SK-N-SH (cell line): ENCODE results near the gene GPR161. TPM values are rescaled to one million over a fixed set of nuclear protein-coding genes. Genes with fewer than 3 reads are reported as not detected.

Source experiments
- CTCF ChIA-PET: fragments of 300-600, 350-600 bp; formaldehyde crosslinking; extraction: SDS; loops from one replicate; lab custom pipeline; 2021; lab: Yijun Ruan, JAX
- POLR2A ChIA-PET: fragments of 350-600 bp; sonication (Branson Sonifier 250); formaldehyde crosslinking; extraction: SDS; loops from one replicate; lab custom pipeline; 2020; ENCODE audit warnings: antibody characterized with exemption, inconsistent platforms; lab: Yijun Ruan, JAX
- DNase-seq: peaks from one replicate; pipeline ENCODE4 v3.0.0; 2012
- H2AFZ ChIP-seq: fragments of 200-600 bp; sonication (generic); 2 replicates; pipeline ENCODE4 v1.8.1; 2016; ENCODE audit warnings: antibody characterized with exemption, mild to moderate bottlenecking, low read depth
- H3F3A ChIP-seq: fragments of 200-600 bp; sonication (generic); replicated peaks from 2 replicates; pipeline ENCODE3; 2016; ENCODE audit warnings: antibody characterized with exemption, mild to moderate bottlenecking; ENCODE audit not compliant: insufficient read depth
- H3K27ac ChIP-seq, 2 experiments: fragments of 200-500 bp in 1 of 2; fragments of 200-600 bp in 1 of 2; sonication (Bioruptor generic) in 1 of 2; sonication (generic), shearing (Covaris generic) in 1 of 2; 2 replicates each; pipeline versions ENCODE4 v1.5.1 to v1.6.1; 2014 to 2016; ENCODE audit warnings: low read depth in 2 of 2, inconsistent platforms in 1 of 2, low read length in 1 of 2, mild to moderate bottlenecking in 1 of 2, mixed read lengths in 1 of 2
- H3K27me3 ChIP-seq: fragments of 200-600 bp; sonication (generic), shearing (Covaris generic); 2 replicates; pipeline ENCODE4 v1.6.1; 2016; ENCODE audit warnings: mixed run types; ENCODE audit not compliant: insufficient read depth
- H3K36me3 ChIP-seq, 2 experiments: fragments of 200-500 bp in 1 of 2; fragments of 200-600 bp in 1 of 2; sonication (Bioruptor generic) in 1 of 2; sonication (generic) in 1 of 2; replicated peaks in 1 of 2; 2 replicates each; pipeline versions ENCODE3 to v1.5.1; 2014 to 2016; ENCODE audit warnings: low read length in 1 of 2, mild to moderate bottlenecking in 1 of 2; ENCODE audit not compliant: insufficient read depth in 2 of 2, control insufficient read depth in 1 of 2
- H3K4me1 ChIP-seq, 2 experiments: fragments of 200-500 bp in 1 of 2; fragments of 200-600 bp in 1 of 2; sonication (Bioruptor generic) in 1 of 2; sonication (generic), shearing (Covaris generic) in 1 of 2; 2 replicates each; pipeline versions ENCODE4 v1.5.1 to v1.6.1; 2014 to 2016; ENCODE audit warnings: low read depth in 1 of 2, low read length in 1 of 2, mixed run types in 1 of 2; ENCODE audit not compliant: insufficient read depth in 2 of 2, control insufficient read depth in 1 of 2
- H3K4me2 ChIP-seq: fragments of 200-600 bp; sonication (generic), shearing (Covaris generic); 2 replicates; pipeline ENCODE4 v1.6.1; 2017; ENCODE audit warnings: mixed run types
- H3K4me3 ChIP-seq, 2 experiments: fragments of 200-500 bp in 1 of 2; fragments of 200-600 bp in 1 of 2; sonication (Bioruptor generic) in 1 of 2; sonication (generic), shearing (Covaris generic) in 1 of 2; 2 replicates each; pipeline versions ENCODE4 v1.5.1 to v1.8.1; 2014 to 2016; ENCODE audit warnings: low read depth in 2 of 2, inconsistent platforms in 1 of 2, low read length in 1 of 2, mild to moderate bottlenecking in 1 of 2, mixed read lengths in 1 of 2, moderate library complexity in 1 of 2
- H3K79me2 ChIP-seq: fragments of 200-600 bp; sonication (generic); 2 replicates; pipeline ENCODE4 v1.8.1; 2017; ENCODE audit warnings: mild to moderate bottlenecking; ENCODE audit not compliant: insufficient read depth
- H3K9ac ChIP-seq: fragments of 200-600 bp; sonication (generic); 2 replicates; pipeline ENCODE4 v1.6.1; 2017; ENCODE audit warnings: mixed run types
- H3K9me2 ChIP-seq: fragments of 200-600 bp; sonication (generic); 2 replicates; pipeline ENCODE4 v1.6.1; 2017; ENCODE audit warnings: mixed run types
- H3K9me3 ChIP-seq: fragments of 200-600 bp; sonication (generic); 2 replicates; pipeline ENCODE4 v1.6.1; 2017; ENCODE audit warnings: mixed run types, mild to moderate bottlenecking, moderate library complexity
- H4K20me1 ChIP-seq: fragments of 200-600 bp; sonication (generic); 2 replicates; pipeline ENCODE4 v1.6.1; 2017; ENCODE audit warnings: mild to moderate bottlenecking, mixed run types; ENCODE audit not compliant: insufficient read depth
- ELF1 ChIP-seq: IDR thresholded peaks from 2 replicates; pipeline ENCODE4 v1.4.0; 2012
- FOXJ3 ChIP-seq: sonication (generic); formaldehyde crosslinking; IDR thresholded peaks from 2 replicates; pipeline ENCODE4 v1.5.1; 2020; ENCODE audit warnings: mild to moderate bottlenecking, missing genetic modification reagents
- IRF3 ChIP-seq: fragments of 150-350 bp; IDR thresholded peaks from 2 replicates; pipeline ENCODE4 v1.6.1; 2016; ENCODE audit warnings: mild to moderate bottlenecking, low read depth, low read length
- NRF1 ChIP-seq: IDR thresholded peaks from 2 replicates; pipeline ENCODE4 v1.6.1; 2012; ENCODE audit warnings: low read depth, mild to moderate bottlenecking, low read length
- PBX3 ChIP-seq: IDR thresholded peaks from 2 replicates; pipeline ENCODE4; 2012
- RCOR1 ChIP-seq: fragments of 150-350 bp; IDR thresholded peaks from 2 replicates; pipeline ENCODE4 v1.6.1; 2017; ENCODE audit warnings: antibody characterized with exemption, low read length
- REST ChIP-seq: IDR thresholded peaks from 2 replicates; pipeline ENCODE4 v1.6.1; 2012; ENCODE audit warnings: mild to moderate bottlenecking, low read depth, low read length, moderate library complexity
- SMC3 ChIP-seq: IDR thresholded peaks from 2 replicates; pipeline ENCODE4 v1.6.1; 2012; ENCODE audit warnings: low read depth, low read length, improper control_type of control experiment
- TEAD4 ChIP-seq: IDR thresholded peaks from 2 replicates; pipeline ENCODE4 v1.4.0; 2012; ENCODE audit warnings: mild to moderate bottlenecking, borderline replicate concordance; ENCODE audit not compliant: insufficient read depth
- USF1 ChIP-seq: IDR thresholded peaks from 2 replicates; pipeline ENCODE4 v1.4.0; 2012; ENCODE audit warnings: low read depth, borderline replicate concordance
- YY1 ChIP-seq: IDR thresholded peaks from 2 replicates; pipeline ENCODE4 v1.4.0; 2012; ENCODE audit warnings: low read depth, mild to moderate bottlenecking
- ZBTB33 ChIP-seq: IDR thresholded peaks from 2 replicates; pipeline ENCODE4 v1.4.0; 2012; ENCODE audit warnings: low read depth, borderline replicate concordance
- WGBS: methylation state at CpG from one replicate; pipeline ENCODE4 v1.1.6; 2017; ENCODE audit warnings: low lambda C conversion rate; 5-methylcytosine and 5-hydroxymethylcytosine counted together
- polyA plus RNA-seq, 3 experiments: library from polyadenylated mRNA; depleted of rRNA; stranded (reverse); fragments of >200 nt; gene quantifications; 2 replicates each; pipeline ENCODE4 v1.2.3, GENCODE V29; 2012
- TF ChIP-seq, protein P1 (sequence below): IDR thresholded peaks from 2 replicates; pipeline ENCODE4 v1.4.0; 2012; ENCODE audit warnings: low read depth

Gene GPR161
- polyA plus RNA-seq, 1 of the 3 experiments (the other 2 are of a cell fraction) = 20.1 TPM

GRCh38 chr1:168045311-168045710 lies 91.4 kb downstream of the GPR161 start:
- CTCF ChIA-PET = interaction anchor here (5.3 kb wide), 1 partner anchor 38 kb away, joined by 28 read pairs; no protein-coding TSS in a partner anchor
- no peak overlapping the region for H3K4me2 ChIP-seq

GRCh38 chr1:168042362-168042761 lies 94.4 kb downstream of the GPR161 start:
- 95% methylated on average over 2 of the region's 2 CpGs for WGBS
- Histone ChIP-seq H3K36me3 (peaks cover 67 to 76% of the 10 kb centered on the region in 2 experiments), H3K27ac (no peak overlapping the region), H2AFZ (no peak overlapping the region), H3K4me3 (no peak overlapping the region), H3K79me2 (no peaks in the 10 kb centered on the region), H3K27me3 (no peaks in the 10 kb centered on the region), H3K4me1 (no peaks in the 10 kb centered on the region; a peak in 1 of 4 replicates), H3F3A (peaks cover 11% of the 10 kb centered on the region), H3K9me3 (0 out of 2 replicates have a peak, but pooled peaks cover 5% of the 10 kb centered on the region), H4K20me1 (no peaks in the 10 kb centered on the region), H3K4me2 (no peak overlapping the region), H3K9me2 (no peaks in the 10 kb centered on the region), H3K9ac (no peak overlapping the region)
- no peak for DNase-seq
- POLR2A ChIA-PET = no interaction called here
- CTCF ChIA-PET = interaction anchor here (5.3 kb wide), 1 partner anchor 41 kb away, joined by 28 read pairs; no protein-coding TSS in a partner anchor
- TF ChIP-seq REST (no peak), USF1 (no peak), SMC3 (no peak), ZBTB33 (no peak), YY1 (no peak), ELF1 (no peak), NRF1 (no peak), RCOR1 (no peak), IRF3 (no peak), FOXJ3 (CRISPR knock-in tag) (no peak)
- TF ChIP-seq, protein P1, sequence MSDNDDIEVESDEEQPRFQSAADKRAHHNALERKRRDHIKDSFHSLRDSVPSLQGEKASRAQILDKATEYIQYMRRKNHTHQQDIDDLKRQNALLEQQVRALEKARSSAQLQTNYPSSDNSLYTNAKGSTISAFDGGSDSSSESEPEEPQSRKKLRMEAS = no peak

More at GRCh38 chr1:168045311-168045710, 91.4 kb downstream of the GPR161 start:
- Histone ChIP-seq H3F3A (peaks cover 13% of the 10 kb centered on the region), H4K20me1 (no peaks in the 10 kb centered on the region), H3K36me3 (peaks cover 61 to 80% of the 10 kb centered on the region in 2 experiments), H3K9ac (no peak overlapping the region), H3K4me3 (no peak overlapping the region), H3K27me3 (no peaks in the 10 kb centered on the region), H3K4me1 (no peaks in the 10 kb centered on the region; a peak in 1 of 4 replicates), H3K9me3 (0 out of 2 replicates have a peak, but pooled peaks cover 5% of the 10 kb centered on the region), H3K27ac (no peak overlapping the region), H2AFZ (no peak overlapping the region)
- 97% methylated on average over 1 of the region's 1 CpG for WGBS
- TF ChIP-seq IRF3 = no peak
- TF ChIP-seq PBX3 = no peak
- TF ChIP-seq TEAD4 = no peak
- TF ChIP-seq, all 33 proteins: peak for 0
- no peak for DNase-seq
- no peaks in the 10 kb centered on the region for H3K9me2 ChIP-seq
- H3K79me2 ChIP-seq = no peaks in the 10 kb centered on the region
- POLR2A ChIA-PET = no interaction called here
